Vagina (tissue), 2 donors: ENCODE data around the gene ADAMTS6.

Source experiments
- POLR2A ChIP-seq, 2 donors: fragments of 450-650 bp; IDR thresholded peaks; one replicate each; pipeline ENCODE4 v1.6.1; 2017; ENCODE audit warnings: antibody characterized with exemption in 2 of 2, mild to moderate bottlenecking in 2 of 2, moderate library complexity in 2 of 2
- POLR2AphosphoS5 ChIP-seq, 2 donors: sonication (generic); formaldehyde crosslinking; IDR thresholded peaks; one replicate each; pipeline ENCODE4 v1.9.0; 2017; ENCODE audit warnings: antibody characterized with exemption in 2 of 2, mild to moderate bottlenecking in 2 of 2, low read depth in 1 of 2; ENCODE audit not compliant: insufficient read depth in 1 of 2
- TF ChIP-seq, protein P1 (sequence below), 3 experiments: fragments of 450-650 bp in 2 of 3; fragments of 200-600 bp in 1 of 3; sonication (generic) in 1 of 3; IDR thresholded peaks; one replicate each; pipeline ENCODE4 v1.5.1; 2017 to 2019; ENCODE audit warnings: antibody characterized with exemption in 3 of 3, mild to moderate bottlenecking in 2 of 3, moderate library complexity in 2 of 3

DNA sequence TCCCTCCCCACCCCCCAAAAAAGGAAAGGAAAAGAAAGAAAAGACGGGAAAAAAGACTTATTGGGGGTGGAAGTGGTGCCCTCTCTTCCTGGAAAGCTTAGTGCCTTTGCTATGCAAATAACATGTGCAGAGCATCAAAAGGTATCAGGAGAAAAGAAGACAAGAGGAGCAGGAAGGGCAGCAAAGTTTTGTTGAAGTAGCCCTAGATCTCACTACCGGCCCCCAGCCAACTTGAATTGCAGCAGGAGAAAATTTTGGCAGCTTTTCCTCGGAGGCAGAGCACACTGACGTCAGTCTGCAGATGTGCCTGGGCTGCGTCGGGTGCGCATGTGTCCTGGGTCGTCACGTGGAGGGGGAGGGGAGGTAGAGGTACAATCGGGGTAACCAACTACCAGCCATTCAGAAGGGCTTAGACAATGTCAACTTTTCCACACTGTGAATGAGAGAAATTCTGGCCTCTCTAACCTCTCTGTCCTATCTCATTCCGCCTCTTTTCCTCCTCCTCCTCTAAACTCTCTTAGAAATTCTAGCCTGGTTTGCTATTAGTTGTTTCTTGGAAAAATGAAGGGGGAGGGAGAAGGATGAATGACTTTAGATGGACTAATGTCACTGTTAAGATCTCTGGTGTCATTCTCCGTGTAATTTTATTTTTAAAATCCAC is at the start of gene ADAMTS6:
- TF ChIP-seq, protein P1, sequence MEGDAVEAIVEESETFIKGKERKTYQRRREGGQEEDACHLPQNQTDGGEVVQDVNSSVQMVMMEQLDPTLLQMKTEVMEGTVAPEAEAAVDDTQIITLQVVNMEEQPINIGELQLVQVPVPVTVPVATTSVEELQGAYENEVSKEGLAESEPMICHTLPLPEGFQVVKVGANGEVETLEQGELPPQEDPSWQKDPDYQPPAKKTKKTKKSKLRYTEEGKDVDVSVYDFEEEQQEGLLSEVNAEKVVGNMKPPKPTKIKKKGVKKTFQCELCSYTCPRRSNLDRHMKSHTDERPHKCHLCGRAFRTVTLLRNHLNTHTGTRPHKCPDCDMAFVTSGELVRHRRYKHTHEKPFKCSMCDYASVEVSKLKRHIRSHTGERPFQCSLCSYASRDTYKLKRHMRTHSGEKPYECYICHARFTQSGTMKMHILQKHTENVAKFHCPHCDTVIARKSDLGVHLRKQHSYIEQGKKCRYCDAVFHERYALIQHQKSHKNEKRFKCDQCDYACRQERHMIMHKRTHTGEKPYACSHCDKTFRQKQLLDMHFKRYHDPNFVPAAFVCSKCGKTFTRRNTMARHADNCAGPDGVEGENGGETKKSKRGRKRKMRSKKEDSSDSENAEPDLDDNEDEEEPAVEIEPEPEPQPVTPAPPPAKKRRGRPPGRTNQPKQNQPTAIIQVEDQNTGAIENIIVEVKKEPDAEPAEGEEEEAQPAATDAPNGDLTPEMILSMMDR (IDR thresholded peaks at IDR 0.05) = no peak
- TF ChIP-seq POLR2AphosphoS5 (IDR thresholded peaks at IDR 0.05; ENCODE audit: insufficient read depth in 1 of 2, low read depth in 1 of 2) (peak; percentile 83 to 91), POLR2A (IDR thresholded peaks at IDR 0.05) (peak in 1 of 2 donors; percentile 26)
